ENCODE data around the gene NPEPL1.

The NPEPL1 gene

DNA sequence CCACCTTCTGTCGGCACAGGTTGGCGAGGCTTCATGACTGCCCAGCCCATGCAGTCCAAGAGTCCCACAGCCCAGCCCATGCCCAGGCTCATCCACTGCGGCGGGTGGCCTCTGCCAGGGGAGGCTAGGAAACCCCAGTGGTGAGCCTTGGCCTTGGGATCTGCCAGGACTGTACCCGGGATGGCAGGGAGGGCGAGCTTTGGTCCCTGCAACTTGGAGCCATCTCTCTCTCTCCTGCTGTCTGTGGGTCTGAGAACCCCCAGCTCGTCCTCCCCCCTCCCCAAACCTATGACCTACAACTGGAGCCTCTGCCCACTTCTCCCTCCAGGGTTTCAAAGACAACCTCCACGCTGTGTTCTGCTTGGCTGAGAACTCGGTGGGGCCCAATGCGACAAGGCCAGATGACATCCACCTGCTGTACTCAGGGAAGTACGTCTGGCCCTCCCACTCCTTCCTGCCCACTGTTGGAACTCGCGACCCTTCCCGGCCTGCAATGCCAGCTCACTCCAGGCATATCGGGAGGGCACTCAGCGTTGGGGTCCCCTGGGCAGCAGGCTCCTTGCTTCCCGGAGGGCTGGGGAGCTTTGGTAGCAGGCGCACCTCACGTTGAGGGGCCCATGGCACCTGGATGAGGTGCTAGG is 19.7 kb downstream of the NPEPL1 start:
- H3K27ac ChIP-seq (ENCODE audit: low read depth, low read length): no peak overlapping the region
- no peak overlapping the region for H3K4me3 ChIP-seq (ENCODE audit: low read depth in 1 of 5, low read length in 5 of 5)
- H3K4me1 ChIP-seq (ENCODE audit: control insufficient read depth in 5 of 5, insufficient read depth in 5 of 5, low read length in 5 of 5): peaks cover 0 to 4% (median 0%) of the 10 kb centered on the region in 5 donors
- H3K9ac ChIP-seq (ENCODE audit: low read length in 5 of 5): no peak overlapping the region
- H3K36me3 ChIP-seq (ENCODE audit: control insufficient read depth in 5 of 5, insufficient read depth in 5 of 5, low read length in 5 of 5): peaks cover 0 to 75% (median 43%) of the 10 kb centered on the region in 5 donors
- no peaks in the 10 kb centered on the region for H3K9me3 ChIP-seq (ENCODE audit: control insufficient read depth in 5 of 5, low read length in 5 of 5)
- no peaks in the 10 kb centered on the region for H3K27me3 ChIP-seq (ENCODE audit: control insufficient read depth in 5 of 5, insufficient read depth in 4 of 5, low read length in 5 of 5)

DNA sequence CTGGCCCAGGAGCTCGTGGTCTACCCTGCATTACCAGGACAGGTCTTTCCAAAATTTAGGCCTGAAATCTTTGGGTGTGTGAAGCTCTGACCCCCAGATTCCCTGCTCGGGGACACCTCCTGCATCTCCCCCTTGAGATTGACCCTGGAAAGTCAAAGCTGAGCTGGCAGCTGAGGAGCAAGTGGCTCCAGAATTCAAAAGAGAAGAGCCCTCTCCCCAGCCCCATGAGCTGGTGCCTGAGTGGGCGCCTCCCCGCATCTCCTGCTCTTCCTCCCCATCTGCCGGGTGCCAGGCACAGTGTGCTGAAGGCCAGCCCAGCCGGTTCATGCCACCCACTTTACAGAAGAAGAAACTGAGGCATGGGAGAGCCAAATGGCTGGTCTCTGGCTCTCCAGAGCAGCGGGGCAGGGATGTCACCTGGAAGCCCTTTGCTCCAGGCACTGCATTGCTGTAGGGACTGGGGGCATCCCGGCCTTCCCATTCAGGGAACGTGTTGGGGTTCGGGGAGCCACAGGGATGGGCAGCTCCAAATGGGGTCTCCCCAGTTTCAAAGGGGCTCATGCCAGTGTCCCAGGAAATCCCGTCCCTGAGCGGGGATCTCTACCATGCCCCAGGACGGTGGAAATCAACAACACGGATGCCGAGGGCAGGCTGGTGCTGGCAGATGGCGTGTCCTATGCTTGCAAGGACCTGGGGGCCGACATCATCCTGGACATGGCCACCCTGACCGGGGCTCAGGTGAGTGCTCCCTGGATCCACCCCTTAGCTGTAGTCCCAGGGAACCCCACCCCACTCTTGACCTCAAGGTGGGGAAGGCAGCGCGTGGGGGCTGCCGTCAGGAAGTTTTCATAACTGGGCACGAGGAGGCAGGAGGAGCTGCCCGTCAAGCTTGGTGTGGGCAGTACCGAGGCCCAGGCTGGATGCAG is 20.5 kb downstream of the NPEPL1 start:
- Histone ChIP-seq H3K27me3 (ENCODE audit: control insufficient read depth in 5 of 5, insufficient read depth in 4 of 5, low read length in 5 of 5) (no peaks in the 10 kb centered on the region), H3K36me3 (ENCODE audit: control insufficient read depth in 5 of 5, insufficient read depth in 5 of 5, low read length in 5 of 5) (peaks cover 0 to 67% (median 41%) of the 10 kb centered on the region in 5 donors), H3K9ac (ENCODE audit: low read length in 5 of 5) (no peak overlapping the region), H3K4me1 (ENCODE audit: control insufficient read depth in 5 of 5, insufficient read depth in 5 of 5, low read length in 5 of 5) (peaks cover 0 to 4% (median 0%) of the 10 kb centered on the region in 5 donors), H3K4me3 (ENCODE audit: low read depth in 1 of 5, low read length in 5 of 5) (no peak overlapping the region), H3K9me3 (ENCODE audit: control insufficient read depth in 5 of 5, low read length in 5 of 5) (no peaks in the 10 kb centered on the region), H3K27ac (ENCODE audit: low read depth, low read length) (no peak overlapping the region)

DNA sequence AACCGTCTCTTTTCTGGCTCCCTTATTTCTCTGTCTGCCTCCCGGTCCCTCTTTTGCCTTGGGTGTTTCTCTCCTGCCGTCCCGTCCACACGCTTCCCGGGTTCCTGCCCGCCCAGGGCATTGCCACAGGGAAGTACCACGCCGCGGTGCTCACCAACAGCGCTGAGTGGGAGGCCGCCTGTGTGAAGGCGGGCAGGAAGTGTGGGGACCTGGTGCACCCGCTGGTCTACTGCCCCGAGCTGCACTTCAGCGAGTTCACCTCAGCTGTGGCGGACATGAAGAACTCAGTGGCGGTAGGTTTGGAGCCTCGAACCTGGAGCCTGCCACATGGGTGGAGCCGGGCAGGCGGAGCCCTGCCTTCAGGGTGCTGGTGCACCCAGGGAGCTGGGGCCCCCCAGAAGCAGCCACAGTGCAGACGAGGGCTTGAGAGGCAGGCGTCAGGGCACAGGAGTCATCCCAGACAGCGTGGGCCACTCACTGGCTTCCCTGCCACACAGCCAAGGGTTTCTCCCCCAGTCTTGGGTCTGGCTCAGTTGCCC is 21.3 kb downstream of the NPEPL1 start:
- H3K27ac ChIP-seq (ENCODE audit: low read depth, low read length): no peak overlapping the region
- peaks cover 0 to 59% (median 36%) of the 10 kb centered on the region in 5 donors for H3K36me3 ChIP-seq (ENCODE audit: control insufficient read depth in 5 of 5, insufficient read depth in 5 of 5, low read length in 5 of 5)
- peaks cover 0 to 4% (median 0%) of the 10 kb centered on the region in 5 donors for H3K4me1 ChIP-seq (ENCODE audit: control insufficient read depth in 5 of 5, insufficient read depth in 5 of 5, low read length in 5 of 5)
- H3K9me3 ChIP-seq (ENCODE audit: control insufficient read depth in 5 of 5, low read length in 5 of 5): no peaks in the 10 kb centered on the region
- H3K27me3 ChIP-seq (ENCODE audit: control insufficient read depth in 5 of 5, insufficient read depth in 4 of 5, low read length in 5 of 5): no peaks in the 10 kb centered on the region
- H3K4me3 ChIP-seq (ENCODE audit: low read depth in 1 of 5, low read length in 5 of 5): no peak overlapping the region
- H3K9ac ChIP-seq (ENCODE audit: low read length in 5 of 5): no peak overlapping the region

DNA sequence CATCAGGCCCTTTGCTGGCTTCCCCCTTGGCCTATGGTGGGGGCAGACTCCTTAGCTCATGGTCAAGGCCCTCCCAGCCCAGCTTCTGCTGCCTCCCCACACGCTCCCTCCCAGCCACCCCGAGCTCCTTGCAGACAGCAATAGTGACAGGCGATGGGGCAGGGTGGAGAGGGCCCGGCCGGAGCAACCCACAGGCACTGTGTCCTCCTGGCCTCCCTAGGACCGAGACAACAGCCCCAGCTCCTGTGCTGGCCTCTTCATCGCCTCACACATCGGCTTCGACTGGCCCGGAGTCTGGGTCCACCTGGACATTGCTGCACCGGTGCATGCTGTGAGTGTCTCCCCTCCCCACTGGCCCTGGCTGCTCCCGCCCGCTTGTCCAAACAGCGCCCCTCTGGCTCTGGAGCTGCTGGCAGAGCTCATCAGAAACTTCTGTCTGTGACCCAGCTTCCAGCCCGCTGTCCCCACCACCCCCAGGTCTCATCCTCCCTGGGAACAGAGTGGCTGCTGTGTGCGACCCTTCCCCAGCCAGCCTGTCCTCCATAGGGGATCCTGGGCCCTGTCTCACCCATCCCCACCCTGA is 21.8 kb downstream of the NPEPL1 start:
- H3K4me1 ChIP-seq (ENCODE audit: control insufficient read depth in 5 of 5, insufficient read depth in 5 of 5, low read length in 5 of 5): peaks cover 0 to 4% (median 0%) of the 10 kb centered on the region in 5 donors
- H3K27me3 ChIP-seq (ENCODE audit: control insufficient read depth in 5 of 5, insufficient read depth in 4 of 5, low read length in 5 of 5): no peaks in the 10 kb centered on the region
- peaks cover 0 to 53% (median 30%) of the 10 kb centered on the region in 5 donors for H3K36me3 ChIP-seq (ENCODE audit: control insufficient read depth in 5 of 5, insufficient read depth in 5 of 5, low read length in 5 of 5)
- no peak overlapping the region for H3K4me3 ChIP-seq (ENCODE audit: low read depth in 1 of 5, low read length in 5 of 5)
- no peak overlapping the region for H3K9ac ChIP-seq (ENCODE audit: low read length in 5 of 5)
- no peak overlapping the region for H3K27ac ChIP-seq (ENCODE audit: low read depth, low read length)
- H3K9me3 ChIP-seq (ENCODE audit: control insufficient read depth in 5 of 5, low read length in 5 of 5): no peaks in the 10 kb centered on the region

DNA sequence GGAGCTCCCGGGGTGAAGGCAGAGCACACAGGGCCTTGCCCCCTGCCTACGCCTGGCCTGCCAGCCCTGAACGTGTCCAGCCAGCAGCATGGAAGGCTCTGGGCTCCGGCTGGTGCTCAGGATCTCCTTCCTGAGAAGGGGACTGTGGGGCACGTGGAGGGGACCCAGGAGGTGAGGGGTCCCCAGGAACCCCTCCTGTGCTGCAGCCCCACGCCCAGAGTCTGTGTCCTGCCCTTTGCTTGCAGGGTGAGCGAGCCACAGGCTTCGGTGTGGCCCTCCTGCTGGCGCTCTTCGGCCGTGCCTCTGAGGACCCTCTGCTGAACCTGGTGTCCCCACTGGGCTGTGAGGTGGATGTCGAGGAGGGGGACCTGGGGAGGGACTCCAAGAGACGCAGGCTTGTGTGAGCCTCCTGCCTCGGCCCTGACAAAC is 22.3 kb downstream of the NPEPL1 start:
- Histone ChIP-seq H3K27me3 (ENCODE audit: control insufficient read depth in 5 of 5, insufficient read depth in 4 of 5, low read length in 5 of 5) (peaks cover 0 to 1% (median 0%) of the 10 kb centered on the region in 5 donors), H3K27ac (ENCODE audit: low read depth, low read length) (no peak overlapping the region), H3K36me3 (ENCODE audit: control insufficient read depth in 5 of 5, insufficient read depth in 5 of 5, low read length in 5 of 5) (peaks cover 0 to 50% (median 27%) of the 10 kb centered on the region in 5 donors), H3K4me1 (ENCODE audit: control insufficient read depth in 5 of 5, insufficient read depth in 5 of 5, low read length in 5 of 5) (peaks cover 0 to 4% (median 0%) of the 10 kb centered on the region in 5 donors), H3K9ac (ENCODE audit: low read length in 5 of 5) (no peak overlapping the region), H3K9me3 (ENCODE audit: control insufficient read depth in 5 of 5, low read length in 5 of 5) (no peaks in the 10 kb centered on the region), H3K4me3 (ENCODE audit: low read depth in 1 of 5, low read length in 5 of 5) (no peak overlapping the region)

DNA sequence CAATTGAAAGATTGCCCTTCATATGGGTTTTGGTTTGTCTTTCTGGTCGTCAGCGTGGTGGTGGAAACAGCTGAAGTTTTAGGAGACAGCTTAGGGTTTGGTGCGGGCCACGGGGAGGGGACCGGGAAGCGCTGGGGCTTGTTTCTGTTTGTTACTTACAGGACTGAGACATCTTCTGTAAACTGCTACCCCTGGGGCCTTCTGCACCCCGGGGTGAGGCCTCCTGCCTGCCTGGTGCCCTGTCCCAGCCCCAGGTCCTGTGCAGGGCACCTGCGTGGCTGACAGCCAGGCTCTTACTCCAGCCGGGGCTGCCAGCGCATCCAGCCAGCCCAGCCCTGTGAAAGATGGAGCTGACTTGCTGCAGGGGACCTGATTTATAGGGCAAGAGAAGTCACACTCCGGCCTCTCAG is 22.8 kb downstream of the NPEPL1 start:
- H3K4me3 ChIP-seq (ENCODE audit: low read depth in 1 of 5, low read length in 5 of 5): no peak overlapping the region
- H3K36me3 ChIP-seq (ENCODE audit: control insufficient read depth in 5 of 5, insufficient read depth in 5 of 5, low read length in 5 of 5): peaks cover 0 to 49% (median 27%) of the 10 kb centered on the region in 5 donors
- no peak overlapping the region for H3K27ac ChIP-seq (ENCODE audit: low read depth, low read length)
- H3K4me1 ChIP-seq (ENCODE audit: control insufficient read depth in 5 of 5, insufficient read depth in 5 of 5, low read length in 5 of 5): peaks cover 0 to 4% (median 0%) of the 10 kb centered on the region in 5 donors
- peaks cover 0 to 4% (median 0%) of the 10 kb centered on the region in 5 donors for H3K27me3 ChIP-seq (ENCODE audit: control insufficient read depth in 5 of 5, insufficient read depth in 4 of 5, low read length in 5 of 5)
- no peak overlapping the region for H3K9ac ChIP-seq (ENCODE audit: low read length in 5 of 5)
- no peaks in the 10 kb centered on the region for H3K9me3 ChIP-seq (ENCODE audit: control insufficient read depth in 5 of 5, low read length in 5 of 5)

DNA sequence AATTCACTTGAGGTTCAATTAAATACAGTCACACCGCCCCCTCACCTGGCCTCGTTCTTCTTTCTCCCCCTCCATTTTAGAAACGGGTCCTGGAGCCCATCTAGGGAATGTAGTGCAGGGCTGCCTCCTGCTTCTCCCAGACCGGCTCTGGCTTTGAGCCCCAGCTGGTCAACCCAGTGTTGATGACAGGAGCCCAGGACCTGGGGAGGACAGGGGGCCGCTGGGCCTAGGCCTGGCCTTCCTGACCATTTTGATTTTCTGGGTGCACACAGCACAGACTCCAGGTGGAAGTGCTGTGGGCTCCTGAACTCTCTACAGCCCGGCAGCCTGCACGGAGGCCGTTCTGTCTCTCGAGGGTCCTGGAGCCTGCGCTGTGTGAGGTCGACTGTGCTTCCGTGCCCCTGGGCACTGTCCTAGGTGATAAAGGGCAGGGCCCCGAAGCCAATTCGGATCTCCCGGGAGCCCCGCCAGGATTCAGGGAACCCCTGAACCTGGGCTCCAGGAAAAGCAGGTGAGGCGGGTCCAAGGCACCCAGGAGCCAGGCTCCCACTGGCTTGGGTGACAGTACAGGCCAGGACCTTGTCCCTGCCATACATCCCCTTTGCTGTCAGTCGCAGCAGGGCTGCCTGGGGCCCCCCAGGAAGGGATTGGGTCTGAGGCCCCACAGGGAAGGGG is 23.3 kb downstream of the NPEPL1 start:
- H3K4me3 ChIP-seq (ENCODE audit: low read depth in 1 of 5, low read length in 5 of 5): no peak overlapping the region
- H3K36me3 ChIP-seq (ENCODE audit: control insufficient read depth in 5 of 5, insufficient read depth in 5 of 5, low read length in 5 of 5): peaks cover 0 to 46% (median 27%) of the 10 kb centered on the region in 5 donors
- H3K27ac ChIP-seq (ENCODE audit: low read depth, low read length): no peak overlapping the region
- peaks cover 0 to 4% (median 0%) of the 10 kb centered on the region in 5 donors for H3K4me1 ChIP-seq (ENCODE audit: control insufficient read depth in 5 of 5, insufficient read depth in 5 of 5, low read length in 5 of 5)
- no peaks in the 10 kb centered on the region for H3K9me3 ChIP-seq (ENCODE audit: control insufficient read depth in 5 of 5, low read length in 5 of 5)
- no peak overlapping the region for H3K9ac ChIP-seq (ENCODE audit: low read length in 5 of 5)
- peaks cover 0 to 4% (median 0%) of the 10 kb centered on the region in 5 donors for H3K27me3 ChIP-seq (ENCODE audit: control insufficient read depth in 5 of 5, insufficient read depth in 4 of 5, low read length in 5 of 5)

DNA sequence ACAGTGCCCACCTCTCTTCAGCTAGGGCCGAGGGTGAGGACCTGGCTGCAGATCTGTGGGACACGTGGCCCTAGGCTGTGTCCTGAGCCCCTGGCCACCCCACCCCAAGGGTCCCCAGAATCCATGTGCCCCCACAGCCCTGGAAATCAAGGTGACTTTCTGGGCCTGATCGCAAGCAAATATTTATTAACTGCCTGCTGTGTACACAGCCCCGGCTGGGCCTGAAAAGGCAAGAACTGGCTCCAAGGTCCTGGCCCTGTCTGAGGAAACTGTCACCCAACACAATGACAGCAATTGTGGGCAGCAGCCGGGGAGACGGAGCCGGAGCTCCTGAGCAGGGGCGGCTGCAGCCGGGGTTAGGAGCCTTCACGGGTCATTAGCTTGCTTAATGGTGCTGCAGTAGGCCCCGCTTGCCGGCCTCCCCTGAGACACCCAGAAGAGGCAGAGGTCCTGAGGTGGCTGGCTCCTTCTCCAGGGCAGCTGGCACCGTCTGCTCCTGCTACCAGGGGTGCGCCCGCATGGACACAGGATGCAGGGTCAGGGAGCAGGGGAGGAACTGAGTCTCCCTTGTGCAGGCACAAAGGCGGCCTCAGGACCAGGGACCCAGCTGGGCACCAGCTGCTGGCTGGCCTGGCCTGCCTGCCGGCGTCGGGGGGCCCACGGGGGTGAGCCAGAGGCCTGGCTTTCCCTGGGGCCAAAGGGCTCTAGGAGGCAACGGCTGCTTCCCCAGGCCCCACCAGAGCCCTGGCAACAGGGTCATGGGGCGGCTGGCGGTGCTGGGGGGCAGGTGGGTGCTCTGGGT is 24.1 kb downstream of the NPEPL1 start:
- no peaks in the 10 kb centered on the region for H3K9me3 ChIP-seq (ENCODE audit: control insufficient read depth in 5 of 5, low read length in 5 of 5)
- no peak overlapping the region for H3K27ac ChIP-seq (ENCODE audit: low read depth, low read length)
- no peak overlapping the region for H3K9ac ChIP-seq (ENCODE audit: low read length in 5 of 5)
- H3K4me3 ChIP-seq (ENCODE audit: low read depth in 1 of 5, low read length in 5 of 5): no peak overlapping the region
- peaks cover 0 to 5% (median under 1%) of the 10 kb centered on the region in 5 donors for H3K27me3 ChIP-seq (ENCODE audit: control insufficient read depth in 5 of 5, insufficient read depth in 4 of 5, low read length in 5 of 5)
- peaks cover 0 to 4% (median 0%) of the 10 kb centered on the region in 5 donors for H3K4me1 ChIP-seq (ENCODE audit: control insufficient read depth in 5 of 5, insufficient read depth in 5 of 5, low read length in 5 of 5)
- peaks cover 0 to 39% (median 27%) of the 10 kb centered on the region in 5 donors for H3K36me3 ChIP-seq (ENCODE audit: control insufficient read depth in 5 of 5, insufficient read depth in 5 of 5, low read length in 5 of 5)

Data from subcutaneous abdominal adipose tissue (tissue), 5 donors.